ENCODE data around the gene TSC2. TPM values are rescaled to one million over a fixed set of nuclear protein-coding genes. Genes with fewer than 3 reads are reported as not detected.

The TSC2 gene
- total and polyA plus RNA-seq, 2 donors (not counting 1 experiment from before 2014, with no cell fraction given): 24.5 to 46.6 TPM

GRCh38 chr16:2025251-2025650, 22.5 kb upstream of the TSC2 start:
- DNase-seq (ENCODE audit: low read depth in 2 of 2): no peak
- no peaks in the 10 kb centered on the region for H4K20me1 ChIP-seq (ENCODE audit: control insufficient read depth, extremely low read depth, insufficient read depth, low read length)
- H3K79me2 ChIP-seq (ENCODE audit: control insufficient read depth, insufficient read depth, low read length): peaks cover 4% of the 10 kb centered on the region
- no peak overlapping the region for H3K4me3 ChIP-seq (replicated peaks in 1 of 4; ENCODE audit: control extremely low read depth in 1 of 4, insufficient read depth in 1 of 4, low read depth in 3 of 4, low read length in 4 of 4)
- H3K4me1 ChIP-seq (ENCODE audit: control insufficient read depth, extremely low read depth, insufficient read depth, low read length): peaks cover 23% of the 10 kb centered on the region
- H3K4me2 ChIP-seq (ENCODE audit: extremely low read depth, insufficient read depth, low read length): no peak overlapping the region
- H2AFZ ChIP-seq (ENCODE audit: low read length): no peak overlapping the region
- H3K36me3 ChIP-seq (ENCODE audit: control insufficient read depth, insufficient read depth, low read length): peaks cover 2% of the 10 kb centered on the region
- H3K27me3 ChIP-seq (ENCODE audit: control insufficient read depth, insufficient read depth, low read length): peaks cover 4% of the 10 kb centered on the region
- H3K27ac ChIP-seq (ENCODE audit: insufficient read depth, low read length): no peak overlapping the region
- no peaks in the 10 kb centered on the region for H3K9me3 ChIP-seq (ENCODE audit: control insufficient read depth, insufficient read depth, low read depth, low read length)
- no peak for TF ChIP-seq EZH2 (IDR thresholded peaks at IDR 0.05; ENCODE audit: low read length, missing control alignments)
- TF ChIP-seq CTCF (conservative IDR thresholded peaks at IDR 0.05 in 1 of 2, IDR thresholded peaks at IDR 0.05 in 1 of 2; ENCODE audit: low read depth in 1 of 2, low read length in 2 of 2): no peak
- no peak overlapping the region for H3K9ac ChIP-seq (ENCODE audit: insufficient read depth, low read length)

GRCh38 chr16:2025878-2026460, 21.8 kb upstream of the TSC2 start:
- Histone ChIP-seq H3K79me2 (ENCODE audit: control insufficient read depth, insufficient read depth, low read length) (peaks cover 4% of the 10 kb centered on the region), H3K27me3 (ENCODE audit: control insufficient read depth, insufficient read depth, low read length) (no peaks in the 10 kb centered on the region), H3K4me1 (ENCODE audit: control insufficient read depth, extremely low read depth, insufficient read depth, low read length) (peaks cover 23% of the 10 kb centered on the region), H2AFZ (ENCODE audit: low read length) (no peak overlapping the region), H4K20me1 (ENCODE audit: control insufficient read depth, extremely low read depth, insufficient read depth, low read length) (no peaks in the 10 kb centered on the region), H3K4me3 (replicated peaks in 1 of 4; ENCODE audit: control extremely low read depth in 1 of 4, insufficient read depth in 1 of 4, low read depth in 3 of 4, low read length in 4 of 4) (peak overlapping the region in 2 of 4 experiments; percentile 14 to 49), H3K4me2 (ENCODE audit: extremely low read depth, insufficient read depth, low read length) (no peak overlapping the region), H3K9ac (ENCODE audit: insufficient read depth, low read length) (no peak overlapping the region), H3K27ac (ENCODE audit: insufficient read depth, low read length) (no peak overlapping the region), H3K36me3 (ENCODE audit: control insufficient read depth, insufficient read depth, low read length) (peaks cover 2% of the 10 kb centered on the region), H3K9me3 (ENCODE audit: control insufficient read depth, insufficient read depth, low read depth, low read length) (no peaks in the 10 kb centered on the region)
- no peak for DNase-seq (ENCODE audit: low read depth in 2 of 2)
- TF ChIP-seq EZH2 (IDR thresholded peaks at IDR 0.05; ENCODE audit: low read length, missing control alignments) (no peak), CTCF (conservative IDR thresholded peaks at IDR 0.05 in 1 of 2, IDR thresholded peaks at IDR 0.05 in 1 of 2; ENCODE audit: low read depth in 1 of 2, low read length in 2 of 2) (no peak)

DNA sequence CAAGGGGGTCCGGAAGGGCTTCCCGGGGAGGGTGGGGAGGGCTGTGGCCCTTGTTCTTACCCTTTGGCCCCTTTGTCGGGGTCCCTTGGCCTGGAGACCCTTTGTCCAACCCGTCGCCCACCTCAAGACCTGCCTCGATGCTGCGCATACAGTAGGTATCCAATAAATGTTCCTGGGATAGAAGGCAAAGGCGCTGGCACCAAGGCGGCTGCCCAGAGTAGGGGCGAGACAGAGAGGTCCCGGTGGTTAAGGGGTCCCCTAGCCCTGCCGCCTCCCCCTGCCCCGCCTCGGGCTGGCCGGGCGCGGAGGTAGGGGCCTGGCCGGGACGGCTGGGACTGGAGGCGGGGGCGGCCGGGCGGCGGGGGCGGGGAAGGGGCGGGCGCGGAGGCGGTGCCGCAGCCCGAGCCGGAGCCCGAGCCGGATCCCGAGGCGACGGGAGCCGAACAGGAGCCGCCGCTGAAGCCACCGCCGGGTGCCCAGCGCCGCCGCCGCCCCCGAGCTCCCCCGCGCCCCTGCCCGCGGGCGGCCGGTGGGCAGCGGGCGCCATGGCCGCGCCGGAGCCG, 21.2 kb upstream of the TSC2 start, which contains the start of gene NHERF2:
Gene NHERF2, plus strand, starts transcription at position 442 of the 563 bp plus-strand sequence. Its CDS starts 104 bp downstream, at position 546.
- peak within 1 kb of the TSS; percentile 7 for H2AFZ ChIP-seq (ENCODE audit: low read length)
- H3K27me3 ChIP-seq (ENCODE audit: control insufficient read depth, insufficient read depth, low read length): no peaks in the 10 kb centered on the region
- DNase-seq (ENCODE audit: low read depth in 2 of 2): no peak
- H3K9me3 ChIP-seq (ENCODE audit: control insufficient read depth, insufficient read depth, low read depth, low read length): no peaks in the 10 kb centered on the region
- TF ChIP-seq CTCF (conservative IDR thresholded peaks at IDR 0.05 in 1 of 2, IDR thresholded peaks at IDR 0.05 in 1 of 2; ENCODE audit: low read depth in 1 of 2, low read length in 2 of 2) (no peak), EZH2 (IDR thresholded peaks at IDR 0.05; ENCODE audit: low read length, missing control alignments) (no peak)
- H4K20me1 ChIP-seq (ENCODE audit: control insufficient read depth, extremely low read depth, insufficient read depth, low read length): no peaks in the 10 kb centered on the region
- peaks cover 2% of the 10 kb centered on the region for H3K36me3 ChIP-seq (ENCODE audit: control insufficient read depth, insufficient read depth, low read length)
- peak within 1 kb of the TSS; percentile 99 for H3K4me2 ChIP-seq (ENCODE audit: extremely low read depth, insufficient read depth, low read length)
- peaks cover 23% of the 10 kb centered on the region for H3K4me1 ChIP-seq (ENCODE audit: control insufficient read depth, extremely low read depth, insufficient read depth, low read length)
- peak within 1 kb of the TSS; percentile 56 to 82 (median 67) for H3K4me3 ChIP-seq (replicated peaks in 1 of 4; ENCODE audit: control extremely low read depth in 1 of 4, insufficient read depth in 1 of 4, low read depth in 3 of 4, low read length in 4 of 4)
- peak within 1 kb of the TSS; percentile 53 for H3K9ac ChIP-seq (ENCODE audit: insufficient read depth, low read length)
- no peak within 1 kb of the TSS for H3K27ac ChIP-seq (ENCODE audit: insufficient read depth, low read length)
- H3K79me2 ChIP-seq (ENCODE audit: control insufficient read depth, insufficient read depth, low read length): peaks cover 4% of the 10 kb centered on the region
